D721Med (cell line): ENCODE data around the gene FUCA2.
A peak's percentile ranks its signal among the peaks of the same experiment; 100 is the strongest.

Experiments used
- DNase-seq: peaks from one replicate; pipeline ENCODE4 v3.0.0; 2011; ENCODE audit warnings: low spot score; ENCODE audit not compliant: insufficient read length
- FAIRE-seq: peaks from 2 replicates; lab custom pipeline; 2011; peaks lifted over from hg19 to GRCh38; lab: Jason Lieb, UNC
- TF ChIP-seq, protein P1 (sequence below): IDR thresholded peaks from 2 replicates; pipeline ENCODE4 v1.5.1; 2012; ENCODE audit warnings: mild to moderate bottlenecking, control low read depth; ENCODE audit not compliant: insufficient read depth; ENCODE audit errors: missing control alignments

FUCA2 gene

DNA sequence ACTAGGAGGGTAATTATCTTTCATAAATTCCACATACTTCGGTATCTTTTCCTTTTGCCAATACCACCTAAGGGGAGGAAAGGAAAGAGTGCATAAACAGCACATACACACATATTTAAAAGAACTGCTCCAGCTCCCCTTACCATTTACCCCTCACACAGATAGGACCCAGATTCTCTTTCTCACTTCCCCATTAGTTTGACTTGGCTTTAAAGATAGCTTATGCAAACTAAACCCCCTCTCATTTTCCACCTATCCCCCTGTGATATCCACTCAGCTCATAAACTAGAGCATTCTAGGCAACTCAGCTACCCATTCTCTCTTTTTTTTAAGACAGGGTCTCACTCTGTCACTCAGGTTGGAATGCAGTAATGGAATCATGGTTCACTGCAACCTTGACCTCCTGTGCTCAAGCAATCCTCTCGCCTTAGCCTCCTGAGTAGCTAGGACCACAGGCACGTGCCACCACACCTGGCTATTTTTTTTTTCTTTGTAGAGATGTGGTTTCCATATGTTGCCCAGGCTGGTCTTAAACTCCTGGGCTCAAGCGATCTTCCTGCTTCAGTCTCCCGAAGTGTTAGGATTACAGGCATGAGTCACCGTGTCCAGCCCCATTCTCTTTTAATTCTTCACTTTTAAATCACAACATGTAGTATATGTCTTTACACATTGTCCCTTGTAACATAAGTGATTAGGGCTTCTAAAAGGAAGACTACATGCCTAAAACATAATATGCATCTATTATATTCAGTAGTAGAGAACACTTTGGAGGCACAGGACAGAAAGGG is 4.0 kb downstream of the FUCA2 start:
- TF ChIP-seq, protein P1, sequence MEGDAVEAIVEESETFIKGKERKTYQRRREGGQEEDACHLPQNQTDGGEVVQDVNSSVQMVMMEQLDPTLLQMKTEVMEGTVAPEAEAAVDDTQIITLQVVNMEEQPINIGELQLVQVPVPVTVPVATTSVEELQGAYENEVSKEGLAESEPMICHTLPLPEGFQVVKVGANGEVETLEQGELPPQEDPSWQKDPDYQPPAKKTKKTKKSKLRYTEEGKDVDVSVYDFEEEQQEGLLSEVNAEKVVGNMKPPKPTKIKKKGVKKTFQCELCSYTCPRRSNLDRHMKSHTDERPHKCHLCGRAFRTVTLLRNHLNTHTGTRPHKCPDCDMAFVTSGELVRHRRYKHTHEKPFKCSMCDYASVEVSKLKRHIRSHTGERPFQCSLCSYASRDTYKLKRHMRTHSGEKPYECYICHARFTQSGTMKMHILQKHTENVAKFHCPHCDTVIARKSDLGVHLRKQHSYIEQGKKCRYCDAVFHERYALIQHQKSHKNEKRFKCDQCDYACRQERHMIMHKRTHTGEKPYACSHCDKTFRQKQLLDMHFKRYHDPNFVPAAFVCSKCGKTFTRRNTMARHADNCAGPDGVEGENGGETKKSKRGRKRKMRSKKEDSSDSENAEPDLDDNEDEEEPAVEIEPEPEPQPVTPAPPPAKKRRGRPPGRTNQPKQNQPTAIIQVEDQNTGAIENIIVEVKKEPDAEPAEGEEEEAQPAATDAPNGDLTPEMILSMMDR = no peak
- DNase-seq (no peak), FAIRE-seq (no peak)

DNA sequence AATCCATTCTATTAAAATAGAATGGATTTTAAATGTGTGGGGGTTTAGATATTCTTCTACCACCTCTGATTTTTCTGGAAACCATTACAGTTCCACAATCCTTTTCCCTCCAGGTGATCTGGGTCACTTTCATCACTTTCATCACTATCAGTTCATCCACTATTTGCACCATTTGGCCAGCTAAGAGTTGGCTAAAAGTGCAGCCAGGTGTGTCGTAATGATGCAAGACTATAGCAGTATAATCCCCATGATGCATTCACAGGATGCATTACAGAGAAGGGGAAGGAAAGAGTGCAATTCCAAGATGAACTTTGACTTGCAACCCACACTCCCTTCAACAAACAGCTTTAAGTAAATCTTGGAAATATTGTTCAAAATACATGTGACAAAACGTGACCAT is 4.9 kb downstream of the FUCA2 start:
- no peak for FAIRE-seq
- TF ChIP-seq, protein P1 = no peak
- no peak for DNase-seq

DNA sequence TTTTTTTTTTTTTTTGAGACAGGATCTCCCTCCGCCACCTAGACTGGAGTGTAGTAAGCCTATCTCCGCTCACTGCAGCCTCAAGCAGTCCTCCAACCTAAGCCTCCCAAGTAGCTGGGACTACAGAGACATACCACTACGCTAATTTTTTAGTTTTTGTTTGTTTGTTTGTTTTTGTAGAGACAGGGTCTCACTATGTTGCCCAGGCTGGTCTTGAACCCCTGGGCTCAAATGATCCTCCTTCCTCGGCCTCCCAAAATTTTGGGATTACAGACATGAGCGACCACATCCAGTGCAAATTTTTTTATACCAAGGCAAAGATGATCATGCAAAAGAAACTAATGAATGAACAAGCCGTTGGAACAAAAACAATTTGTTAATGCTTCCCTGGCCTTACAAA is 5.3 kb downstream of the FUCA2 start:
- no peak for DNase-seq
- TF ChIP-seq, protein P1 = no peak
- no peak for FAIRE-seq

DNA sequence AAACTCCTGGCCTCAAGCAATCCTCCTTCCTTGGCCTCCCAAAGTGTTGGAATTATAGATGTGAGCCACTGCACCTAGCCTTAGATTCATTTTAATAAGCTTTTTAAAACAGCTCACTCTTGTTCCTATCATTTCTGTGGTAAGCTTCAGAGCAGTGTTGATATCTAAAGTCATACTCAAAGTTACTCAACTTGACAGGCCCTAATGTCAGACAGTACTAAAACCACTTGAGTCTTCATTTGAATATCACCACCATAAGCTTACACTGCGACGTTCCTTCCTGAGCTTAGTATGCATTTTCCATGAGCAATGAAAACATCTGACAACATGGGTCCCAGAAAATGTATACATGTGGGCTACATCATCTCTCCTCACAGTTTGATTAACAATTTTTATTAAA is 6.0 kb downstream of the FUCA2 start:
- TF ChIP-seq, protein P1 = no peak
- no peak for DNase-seq
- FAIRE-seq = no peak

DNA sequence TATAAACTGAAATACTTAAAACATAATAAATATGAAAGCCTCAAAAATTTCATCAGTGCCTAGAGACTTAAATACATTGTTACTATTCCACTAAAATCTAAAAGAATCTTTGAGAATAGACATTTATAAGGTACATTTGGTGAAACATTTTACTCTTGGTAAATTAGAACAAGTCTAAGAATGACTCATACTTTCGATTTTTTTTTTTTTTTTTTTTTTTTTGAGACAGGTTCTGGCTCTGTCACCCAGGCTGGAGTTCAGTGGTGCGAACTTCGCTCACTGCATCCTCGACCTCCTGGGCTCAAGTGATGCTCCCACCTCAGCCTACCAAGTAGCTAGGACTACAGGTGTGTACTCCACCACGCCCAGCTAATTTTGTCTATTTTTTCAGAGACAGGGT is 6.4 kb downstream of the FUCA2 start:
- TF ChIP-seq, protein P1 = no peak
- no peak for FAIRE-seq
- DNase-seq = no peak

DNA sequence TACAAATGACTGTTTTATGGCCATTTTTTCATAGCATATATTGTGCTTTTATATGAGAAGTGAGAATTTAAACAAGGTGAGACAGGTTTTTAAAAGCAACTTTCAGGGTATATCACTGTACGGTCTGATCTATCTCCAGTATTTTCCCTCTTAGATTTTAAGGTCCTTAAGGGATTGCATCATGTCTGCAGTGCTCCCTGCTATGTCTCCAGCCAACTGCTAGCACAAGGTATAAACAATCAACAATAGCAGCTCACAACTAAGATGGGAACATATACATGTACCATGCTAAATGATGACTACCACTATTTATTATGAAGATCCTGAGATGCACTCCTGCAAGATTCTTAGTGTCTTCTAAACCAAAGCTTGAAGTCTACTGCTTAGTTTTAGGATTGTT is 7.2 kb downstream of the FUCA2 start:
- DNase-seq (no peak), FAIRE-seq (no peak)
- TF ChIP-seq, protein P1 = no peak

DNA sequence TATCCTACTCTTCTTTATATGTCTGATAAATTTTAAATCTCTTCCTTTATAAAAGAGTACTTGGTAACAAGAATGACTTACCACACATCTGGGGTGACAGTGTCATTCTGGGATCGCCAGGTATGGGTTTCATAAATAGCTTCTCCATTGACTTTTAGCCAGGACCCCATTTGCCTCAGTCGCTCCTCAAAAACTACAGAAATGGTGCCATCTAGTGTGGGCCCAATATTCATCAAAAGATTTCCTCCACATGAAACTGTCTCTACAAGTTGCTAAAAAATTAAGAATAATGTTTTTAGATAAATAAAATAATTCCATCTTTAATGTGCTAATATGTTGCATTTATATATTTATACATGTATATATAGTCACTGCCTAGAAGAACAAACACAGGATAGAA is 9.7 kb downstream of the FUCA2 start:
- FAIRE-seq (no peak), DNase-seq (no peak)
- TF ChIP-seq, protein P1 = peak; percentile 51
